A549 (cell line): ENCODE results near the gene STPG4. TPM values are rescaled to one million over a fixed set of nuclear protein-coding genes. Genes with fewer than 3 reads are reported as not detected.

Experiments used
- ATAC-seq, 2 experiments: fragments of 200-7000 bp in 1 of 2; fragments of >200 bp in 1 of 2; cut with Nextera tagmentation in 1 of 2; cut with Tn5 transposase in 1 of 2; 3 replicates each; pipeline versions ENCODE4 v1.8.0 to v1.9.1; 2018 to 2020; ENCODE audit warnings: mild to moderate bottlenecking in 1 of 2, moderate library complexity in 1 of 2
- CTCF ChIA-PET: fragments of 300-600 bp; sonication (Branson Sonifier 250); formaldehyde crosslinking; extraction: SDS; loops from one replicate; lab custom pipeline; 2021; ENCODE audit warnings: antibody characterized with exemption, inconsistent platforms; lab: Yijun Ruan, JAX
- POLR2A ChIA-PET: fragments of 350-600 bp; formaldehyde crosslinking; extraction: SDS; loops from one replicate; lab custom pipeline; 2021; ENCODE audit warnings: antibody characterized with exemption, inconsistent platforms; lab: Yijun Ruan, JAX
- DNase-seq, 2 experiments: peaks; one replicate each; pipeline versions ENCODE4 v3.0.0 to v3.0.0-alpha.2; 2011 to 2016; ENCODE audit warnings: low read depth in 1 of 2, low spot score in 1 of 2
- FAIRE-seq: peaks from 2 replicates; lab custom pipeline; 2011; peaks lifted over from hg19 to GRCh38; lab: Jason Lieb, UNC
- H3K27ac ChIP-seq, 2 experiments: fragments of >200 bp; sonication (Bioruptor Twin); formaldehyde crosslinking; 3 replicates each; pipeline ENCODE4 v1.5.1; 2016 to 2017
- H3K4me1 ChIP-seq: fragments of >200 bp; sonication (Bioruptor Twin); formaldehyde crosslinking; 3 replicates; pipeline ENCODE4 v1.6.1; 2016
- H3K4me2 ChIP-seq: fragments of >200 bp; sonication (Bioruptor Twin); formaldehyde crosslinking; 3 replicates; pipeline ENCODE4 v1.6.1; 2016
- H3K4me3 ChIP-seq: fragments of >200 bp; sonication (Bioruptor Twin); formaldehyde crosslinking; 3 replicates; pipeline ENCODE4 v1.5.1; 2016
- H3K9me3 ChIP-seq: fragments of >200 bp; sonication (Bioruptor Twin); formaldehyde crosslinking; 3 replicates; pipeline ENCODE4 v1.6.1; 2016
- CBX2 ChIP-seq: fragments of 200-600 bp; sonication (generic); IDR thresholded peaks from 2 replicates; pipeline ENCODE4 v1.6.1; 2016; ENCODE audit warnings: low read depth, mild to moderate bottlenecking, borderline replicate concordance
- CHD2 ChIP-seq: fragments of 150-350 bp; IDR thresholded peaks from 2 replicates; pipeline ENCODE4 v1.6.1; 2014; ENCODE audit warnings: low read length; ENCODE audit not compliant: partially characterized antibody
- E2F6 ChIP-seq: IDR thresholded peaks from 2 replicates; pipeline ENCODE4 v1.6.1; 2012; ENCODE audit warnings: low read depth, borderline replicate concordance
- EHF ChIP-seq: fragments of 250-450 bp; sonication (Bioruptor Pico); IDR thresholded peaks from 2 replicates; pipeline ENCODE4 v1.5.0; 2020; ENCODE audit warnings: mild to moderate bottlenecking
- ELK1 ChIP-seq: fragments of 150-350 bp; IDR thresholded peaks from 2 replicates; pipeline ENCODE4 v1.6.1; 2014; ENCODE audit warnings: low read depth, mild to moderate bottlenecking, low read length
- EP300 ChIP-seq, 2 experiments: fragments of >200 bp; sonication (Bioruptor Twin); formaldehyde crosslinking; IDR thresholded peaks; 2 replicates in 1 of 2; 3 replicates in 1 of 2; pipeline ENCODE4 v1.6.1; 2016 to 2017
- ESRRA ChIP-seq: fragments of 150-350 bp; IDR thresholded peaks from 2 replicates; pipeline ENCODE4 v1.6.1; 2014; ENCODE audit warnings: mild to moderate bottlenecking, low read length, borderline replicate concordance
- FOSL2 ChIP-seq, 2 experiments: fragments of 450-650 bp in 1 of 2; fragments of >200 bp in 1 of 2; sonication (Bioruptor Twin) in 1 of 2; formaldehyde crosslinking; IDR thresholded peaks; 2 replicates each; pipeline versions ENCODE4 v1.5.0 to v1.6.1; 2016 to 2020; ENCODE audit warnings: mild to moderate bottlenecking in 1 of 2, moderate library complexity in 1 of 2
- FOXS1 ChIP-seq: fragments of 250-450 bp; sonication (Bioruptor Pico); IDR thresholded peaks from 2 replicates; pipeline ENCODE4 v1.5.0; 2020; ENCODE audit warnings: mild to moderate bottlenecking, moderate library complexity
- HES2 ChIP-seq: fragments of >200 bp; sonication (Bioruptor Twin); formaldehyde crosslinking; IDR thresholded peaks from 2 replicates; pipeline ENCODE4 v1.6.1; 2016
- JUN ChIP-seq, 2 experiments: fragments of >200 bp; sonication (Bioruptor Twin); formaldehyde crosslinking; IDR thresholded peaks; 2 replicates in 1 of 2; 3 replicates in 1 of 2; pipeline ENCODE4 v1.6.1; 2016 to 2017
- MAFK ChIP-seq: fragments of 450-650 bp; IDR thresholded peaks from 2 replicates; pipeline ENCODE4 v1.6.1; 2014; ENCODE audit not compliant: partially characterized antibody
- MYC ChIP-seq: IDR thresholded peaks from 2 replicates; pipeline ENCODE4 v1.6.1; 2012; ENCODE audit warnings: mild to moderate bottlenecking, inconsistent platforms, low read length, improper control_type of control experiment, borderline replicate concordance
- NFE2L2 ChIP-seq: fragments of 150-350 bp; conservative IDR thresholded peaks from 2 replicates; pipeline ENCODE4 v1.6.1; 2014; ENCODE audit warnings: low read length
- NPAS2 ChIP-seq: fragments of 250-450 bp; sonication (Bioruptor Pico); IDR thresholded peaks from 2 replicates; pipeline ENCODE4 v1.8.0; 2022; ENCODE audit warnings: mild to moderate bottlenecking, moderate library complexity, borderline replicate concordance
- PBX3 ChIP-seq: IDR thresholded peaks from 2 replicates; pipeline ENCODE4 v1.6.1; 2012
- PHF8 ChIP-seq: fragments of 200-600 bp; sonication (generic); IDR thresholded peaks from 2 replicates; pipeline ENCODE4 v1.6.1; 2016; ENCODE audit warnings: low read depth, mild to moderate bottlenecking, antibody characterized with exemption, moderate library complexity, borderline replicate concordance
- POLR2AphosphoS2 ChIP-seq: conservative IDR thresholded peaks from 2 replicates; pipeline ENCODE4 v1.6.1; 2012; ENCODE audit warnings: low read length, improper control_type of control experiment, inconsistent platforms
- RAD21 ChIP-seq, 2 experiments: fragments of >200 bp in 1 of 2; sonication (Bioruptor Twin) in 1 of 2; formaldehyde crosslinking in 1 of 2; IDR thresholded peaks in 1 of 2; conservative IDR thresholded peaks in 1 of 2; 2 replicates in 1 of 2; 3 replicates in 1 of 2; pipeline ENCODE4 v1.6.1; 2012 to 2018; ENCODE audit warnings: inconsistent platforms in 1 of 2
- RARB ChIP-seq: fragments of 250-450 bp; sonication (Bioruptor Pico); IDR thresholded peaks from 2 replicates; pipeline ENCODE4 v1.8.0; 2021; ENCODE audit warnings: mild to moderate bottlenecking, moderate library complexity
- RCOR1 ChIP-seq: fragments of 150-350 bp; IDR thresholded peaks from 2 replicates; pipeline ENCODE4 v1.6.1; 2014; ENCODE audit warnings: antibody characterized with exemption, low read length, low read depth
- SREBF2 ChIP-seq: fragments of 450-650 bp; IDR thresholded peaks from 2 replicates; pipeline ENCODE4 v1.6.1; 2014; ENCODE audit warnings: mild to moderate bottlenecking, moderate library complexity
- TP53 ChIP-seq: fragments of 250-450 bp; sonication (Bioruptor Pico); IDR thresholded peaks from 2 replicates; pipeline ENCODE4 v1.5.0; 2021; ENCODE audit warnings: mild to moderate bottlenecking, moderate library complexity
- WGBS: methylation state at CpG from one replicate; pipeline ENCODE4 v1.1.6; 2017; ENCODE audit errors: missing lambda C conversion rate; 5-methylcytosine and 5-hydroxymethylcytosine counted together
- polyA plus RNA-seq, 4 experiments: library from polyadenylated mRNA; depleted of rRNA in 3 of 4; stranded (reverse); fragments of >200 nt; fragmentation: RNase III in 1 of 4; extraction: RNeasy Plus Mini Kit Qiagen cat#74134 plus additional on column Dnase treatment in 1 of 4; gene quantifications; 2 replicates in 3 of 4; 3 replicates in 1 of 4; pipeline ENCODE4 v1.2.3, GENCODE V29; 2011 to 2017

The STPG4 gene
- polyA plus RNA-seq, 2 of the 4 experiments (the other 2 are of a cell fraction): 0.05 to 0.13 TPM

- H3K4me2 ChIP-seq: no peak overlapping the region
- H3K4me1 ChIP-seq: peaks cover 1% of the 10 kb centered on the region
- H3K4me3 ChIP-seq: no peak overlapping the region
- POLR2A ChIA-PET: no interaction called here
- DNase-seq (no peak), ATAC-seq (no peak), FAIRE-seq (no peak)
- TF ChIP-seq TP53 (CRISPR knock-in tag): no peak
- no peak for TF ChIP-seq ELK1
- TF ChIP-seq CHD2: no peak
- TF ChIP-seq JUN (IDR thresholded peaks at IDR 0.05): no peak
- TF ChIP-seq ESRRA: no peak
- no peak for TF ChIP-seq NFE2L2
- TF ChIP-seq RAD21 (conservative IDR thresholded peaks at IDR 0.05 in 1 of 2, IDR thresholded peaks at IDR 0.05 in 1 of 2): no peak
- no peak for TF ChIP-seq PBX3
- no peak for TF ChIP-seq MYC
- no peak for TF ChIP-seq NPAS2 (CRISPR knock-in tag)
- no peak for TF ChIP-seq CBX2
- no peak for TF ChIP-seq RCOR1
- no peaks in the 10 kb centered on the region for H3K9me3 ChIP-seq
- CTCF ChIA-PET: interaction anchor here (1.3 to 1.4 kb wide), 2 partner anchors 20 to 175 kb away, joined by 3 read pairs; no protein-coding TSS in a partner anchor
- no peak overlapping the region for H3K27ac ChIP-seq
- 86% methylated on average over 4 of the region's 4 CpGs for WGBS
Measured at GRCh38 chr2:47096451-47096850, 58.7 kb downstream of the STPG4 start.

- POLR2A ChIA-PET: no interaction called here
- 85% methylated on average over 5 of the region's 5 CpGs for WGBS
- H3K9me3 ChIP-seq: no peaks in the 10 kb centered on the region
- peaks cover 11% of the 10 kb centered on the region for H3K4me1 ChIP-seq
- CTCF ChIA-PET: interaction anchor here (1.1 to 1.4 kb wide), 2 partner anchors 80 to 176 kb away, joined by 3 to 4 read pairs; no protein-coding TSS in a partner anchor
- H3K4me3 ChIP-seq: no peak overlapping the region
- no peak overlapping the region for H3K27ac ChIP-seq
- ATAC-seq (no peak), DNase-seq (no peak), FAIRE-seq (no peak)
- no peak for TF ChIP-seq MAFK
- no peak for TF ChIP-seq RARB (CRISPR knock-in tag)
- no peak for TF ChIP-seq RCOR1
- TF ChIP-seq POLR2AphosphoS2: no peak
- no peak for TF ChIP-seq E2F6
- TF ChIP-seq FOSL2 (IDR thresholded peaks at IDR 0.05): no peak
- no peak for TF ChIP-seq FOSL2 (CRISPR knock-in tag; IDR thresholded peaks at IDR 0.05)
- TF ChIP-seq HES2: no peak
- TF ChIP-seq EP300 (IDR thresholded peaks at IDR 0.05): no peak
- no peak for TF ChIP-seq ELK1
- no peak for TF ChIP-seq EHF (CRISPR knock-in tag)
- TF ChIP-seq CHD2: no peak
- TF ChIP-seq MYC: no peak
- TF ChIP-seq SREBF2: no peak
- no peak for TF ChIP-seq FOXS1 (CRISPR knock-in tag)
- no peak for TF ChIP-seq PHF8
- H3K4me2 ChIP-seq: no peak overlapping the region
Measured at GRCh38 chr2:47095349-47096020, 59.6 kb downstream of the STPG4 start.
